Neuronal stem cell (in vitro differentiated cells): ENCODE data around the gene NTRK2.

Source experiments
- DNase-seq: peaks from one replicate; pipeline ENCODE4 v3.0.0-alpha.2; 2013; ENCODE audit warnings: low spot score
- H2AFZ ChIP-seq: one replicate; pipeline ENCODE4 v1.6.1; 2013; ENCODE audit warnings: mild to moderate bottlenecking, low read length, inconsistent platforms
- H2AK5ac ChIP-seq: 2 replicates; pipeline ENCODE4 v1.6.1; 2013; ENCODE audit warnings: low read depth, mild to moderate bottlenecking, inconsistent platforms, low read length, moderate library complexity, mixed read lengths
- H2BK120ac ChIP-seq: 2 replicates; pipeline ENCODE4 v1.6.1; 2013; ENCODE audit warnings: low read depth, mild to moderate bottlenecking, inconsistent platforms, low read length, moderate library complexity, mixed read lengths
- H2BK12ac ChIP-seq: one replicate; pipeline ENCODE4 v1.6.1; 2013; ENCODE audit warnings: low read length, inconsistent platforms
- H2BK15ac ChIP-seq: 2 replicates; pipeline ENCODE4 v1.6.1; 2013; ENCODE audit warnings: mild to moderate bottlenecking, low read length, inconsistent platforms, mixed read lengths
- H2BK5ac ChIP-seq: one replicate; pipeline ENCODE4 v1.6.1; 2013; ENCODE audit warnings: inconsistent platforms, mild to moderate bottlenecking, low read length, moderate library complexity
- H3K14ac ChIP-seq: one replicate; pipeline ENCODE4 v1.6.1; 2013; ENCODE audit warnings: low read length, inconsistent platforms
- H3K18ac ChIP-seq: 2 replicates; pipeline ENCODE4 v1.6.1; 2013; ENCODE audit warnings: low read length, inconsistent platforms
- H3K23ac ChIP-seq: 2 replicates; pipeline ENCODE4 v1.6.1; 2013; ENCODE audit warnings: low read depth, mild to moderate bottlenecking, mixed read lengths, low read length, inconsistent platforms; ENCODE audit not compliant: poor library complexity
- H3K27ac ChIP-seq: replicated peaks from 3 replicates; pipeline ENCODE4 v1.5.1; 2013; ENCODE audit warnings: low read length, inconsistent platforms
- H3K27me3 ChIP-seq, 3 experiments: 2 replicates each; pipeline ENCODE4 v1.6.1; 2013; ENCODE audit warnings: low read length in 3 of 3, mild to moderate bottlenecking in 2 of 3, inconsistent platforms in 1 of 3, low read depth in 1 of 3, mixed read lengths in 1 of 3, moderate library complexity in 1 of 3; ENCODE audit not compliant: control insufficient read depth in 3 of 3, insufficient read depth in 3 of 3
- H3K36me3 ChIP-seq, 2 donors: replicated peaks in 1 of 2; 2 replicates each; pipeline ENCODE4 v1.6.1; 2013; ENCODE audit warnings: low read length in 2 of 2; ENCODE audit not compliant: control insufficient read depth in 2 of 2, insufficient read depth in 2 of 2
- H3K4ac ChIP-seq: 2 replicates; pipeline ENCODE4 v1.6.1; 2013; ENCODE audit warnings: inconsistent platforms, mild to moderate bottlenecking, low read length, moderate library complexity
- H3K4me1 ChIP-seq, 2 donors: 1 replicate in 1 of 2; 2 replicates in 1 of 2; pipeline ENCODE4 v1.6.1; 2013; ENCODE audit warnings: low read length in 2 of 2, low read depth in 1 of 2; ENCODE audit not compliant: control insufficient read depth in 2 of 2, insufficient read depth in 1 of 2
- H3K4me2 ChIP-seq: one replicate; pipeline ENCODE4 v1.6.1; 2013; ENCODE audit warnings: mild to moderate bottlenecking, low read length, inconsistent platforms; ENCODE audit not compliant: insufficient read depth, poor library complexity, severe bottlenecking
- H3K4me3 ChIP-seq, 2 donors: 2 replicates each; pipeline ENCODE4 v1.5.1; 2013; ENCODE audit warnings: low read length in 2 of 2, mild to moderate bottlenecking in 2 of 2, inconsistent platforms in 1 of 2, moderate library complexity in 1 of 2
- H3K79me1 ChIP-seq: one replicate; pipeline ENCODE4 v1.6.1; 2013; ENCODE audit warnings: low read depth, mild to moderate bottlenecking, inconsistent platforms, low read length, moderate library complexity
- H3K9ac ChIP-seq: one replicate; pipeline ENCODE4 v1.6.1; 2013; ENCODE audit warnings: mild to moderate bottlenecking, low read depth, low read length, inconsistent platforms; ENCODE audit not compliant: poor library complexity
- H3K9me3 ChIP-seq, 2 donors: replicated peaks in 1 of 2; 2 replicates each; pipeline versions ENCODE3 to v1.6.1; 2013; ENCODE audit warnings: low read length in 2 of 2, mild to moderate bottlenecking in 2 of 2, inconsistent platforms in 1 of 2, low read depth in 1 of 2, mixed read lengths in 1 of 2, moderate library complexity in 1 of 2; ENCODE audit not compliant: control insufficient read depth in 2 of 2, insufficient read depth in 1 of 2
- H4K8ac ChIP-seq: one replicate; pipeline ENCODE4 v1.6.1; 2013; ENCODE audit warnings: low read depth, mild to moderate bottlenecking, inconsistent platforms, low read length, moderate library complexity
- H4K91ac ChIP-seq: one replicate; pipeline ENCODE4 v1.6.1; 2013; ENCODE audit warnings: low read length, low read depth, mild to moderate bottlenecking, inconsistent platforms; ENCODE audit not compliant: poor library complexity
- WGBS, 2 donors: extraction: QIAGEN DNeasy Blood & Tissue Kit; methylation state at CpG; one replicate each; pipeline ENCODE4 v1.1.7; 2013; ENCODE audit warnings: missing lambda C conversion rate in 2 of 2, mixed read lengths in 1 of 2; ENCODE audit not compliant: insufficient read length in 2 of 2, insufficient replicate concordance in 1 of 2; ENCODE audit errors: extremely low coverage in 2 of 2; 5-methylcytosine and 5-hydroxymethylcytosine counted together

NTRK2 gene

DNA sequence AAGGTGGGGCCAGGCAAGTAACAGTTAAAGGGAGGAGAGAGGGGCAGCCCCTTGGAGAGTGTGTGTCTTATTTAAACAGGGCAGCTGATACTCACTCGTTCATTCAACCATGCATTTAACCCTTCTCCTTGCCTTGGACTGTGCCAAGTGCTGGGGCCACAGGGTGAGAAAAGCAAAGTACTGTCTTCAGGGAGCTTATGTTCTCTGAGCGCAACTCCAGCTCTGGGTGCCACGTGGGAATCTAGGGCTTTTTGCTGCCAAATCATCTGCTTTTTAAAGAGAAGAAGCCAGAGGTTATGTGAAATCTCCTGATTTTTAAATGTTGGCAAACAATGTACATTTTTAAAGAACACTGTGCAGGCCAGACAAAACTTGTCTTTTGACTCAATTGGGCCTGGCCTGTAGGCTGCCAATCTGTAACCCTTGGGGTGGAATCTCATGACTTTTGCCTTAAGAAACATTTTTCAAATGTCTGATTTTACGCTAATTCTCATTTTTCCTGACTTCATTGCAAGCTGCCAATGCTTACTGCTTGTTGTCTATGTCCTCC, 157.8 kb downstream of the NTRK2 start:
- H4K8ac ChIP-seq: no peak overlapping the region
- no peak overlapping the region for H3K23ac ChIP-seq
- H4K91ac ChIP-seq: no peak overlapping the region
- H3K27ac ChIP-seq: no peak overlapping the region
- H3K18ac ChIP-seq: no peak overlapping the region
- no peak overlapping the region for H2AFZ ChIP-seq
- no peak overlapping the region for H3K4me3 ChIP-seq
- H2BK15ac ChIP-seq: no peak overlapping the region
- no peak overlapping the region for H2BK5ac ChIP-seq
- no peak overlapping the region for H2BK12ac ChIP-seq
- no peak for DNase-seq
- H3K14ac ChIP-seq: no peak overlapping the region
- no peaks in the 10 kb centered on the region for H3K79me1 ChIP-seq
- peaks cover 0 to 6% of the 10 kb centered on the region in 2 donors for H3K4me1 ChIP-seq
- H2BK120ac ChIP-seq: no peak overlapping the region
- H3K4ac ChIP-seq: no peak overlapping the region
- H3K36me3 ChIP-seq: no peaks in the 10 kb centered on the region
- H3K4me2 ChIP-seq: no peak overlapping the region
- no peak overlapping the region for H2AK5ac ChIP-seq
- WGBS, 2 donors: no CpG with 5 or more reads among the region's 4 CpGs
- no peaks in the 10 kb centered on the region for H3K27me3 ChIP-seq
- no peaks in the 10 kb centered on the region for H3K9me3 ChIP-seq
- no peak overlapping the region for H3K9ac ChIP-seq

DNA sequence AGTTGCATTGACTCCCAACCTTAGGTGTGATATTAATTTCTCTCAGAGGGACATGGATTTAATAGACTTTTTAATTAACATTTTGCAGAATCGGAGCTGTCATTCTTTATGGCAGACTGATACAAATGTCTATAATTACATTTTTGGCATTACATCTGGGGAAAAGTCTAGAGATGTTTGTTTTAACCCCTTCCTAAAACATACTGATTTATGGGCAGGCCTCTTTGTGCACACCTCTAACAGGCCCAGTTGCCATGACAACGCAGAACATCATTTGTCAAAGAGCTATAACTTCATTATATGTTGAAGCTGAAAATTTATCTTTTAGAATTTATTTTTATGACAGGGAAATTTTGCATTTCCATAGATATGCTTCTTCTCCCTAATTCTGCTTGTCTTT, 158.5 kb downstream of the NTRK2 start:
- no CpG with 5 or more reads among the region's 2 CpGs for WGBS, 2 donors
- Histone ChIP-seq H2AFZ (no peak overlapping the region), H4K91ac (no peak overlapping the region), H3K9me3 (no peaks in the 10 kb centered on the region), H3K23ac (no peak overlapping the region), H3K27me3 (no peaks in the 10 kb centered on the region), H2BK5ac (no peak overlapping the region), H3K4ac (no peak overlapping the region), H4K8ac (no peak overlapping the region), H3K14ac (no peak overlapping the region), H3K18ac (no peak overlapping the region), H2BK15ac (no peak overlapping the region), H3K4me3 (no peak overlapping the region), H2BK12ac (no peak overlapping the region), H2BK120ac (no peak overlapping the region), H3K4me1 (peaks cover 0 to 7% of the 10 kb centered on the region in 2 donors), H3K36me3 (no peaks in the 10 kb centered on the region), H3K4me2 (no peak overlapping the region), H3K27ac (no peak overlapping the region), H3K79me1 (no peaks in the 10 kb centered on the region), H2AK5ac (no peak overlapping the region), H3K9ac (no peak overlapping the region)
- DNase-seq: no peak

- H3K4me2 ChIP-seq: no peak overlapping the region
- no peak overlapping the region for H3K4ac ChIP-seq
- H3K4me1 ChIP-seq: peaks cover 0 to 7% of the 10 kb centered on the region in 2 donors
- H2BK12ac ChIP-seq: no peak overlapping the region
- H2BK120ac ChIP-seq: no peak overlapping the region
- H4K91ac ChIP-seq: no peak overlapping the region
- H3K18ac ChIP-seq: no peak overlapping the region
- no peaks in the 10 kb centered on the region for H3K27me3 ChIP-seq
- H3K4me3 ChIP-seq: no peak overlapping the region
- DNase-seq: no peak
- H2BK5ac ChIP-seq: no peak overlapping the region
- H2AK5ac ChIP-seq: no peak overlapping the region
- no CpG with 5 or more reads among the region's 8 CpGs for WGBS, 2 donors
- H2AFZ ChIP-seq: no peak overlapping the region
- no peaks in the 10 kb centered on the region for H3K9me3 ChIP-seq
- no peak overlapping the region for H4K8ac ChIP-seq
- H3K9ac ChIP-seq: no peak overlapping the region
- no peak overlapping the region for H3K27ac ChIP-seq
- no peak overlapping the region for H3K23ac ChIP-seq
- no peak overlapping the region for H3K14ac ChIP-seq
- no peak overlapping the region for H2BK15ac ChIP-seq
- H3K36me3 ChIP-seq: no peaks in the 10 kb centered on the region
- H3K79me1 ChIP-seq: no peaks in the 10 kb centered on the region
Measured at GRCh38 chr9:84829471-84829870, 159.9 kb downstream of the NTRK2 start.

GRCh38 chr9:84829997-84830696, 160.6 kb downstream of the NTRK2 start:
- Histone ChIP-seq H2BK15ac (no peak overlapping the region), H3K79me1 (no peaks in the 10 kb centered on the region), H3K27ac (no peak overlapping the region)

More at GRCh38 chr9:84829997-84830696, 160.6 kb downstream of the NTRK2 start:
- DNase-seq: no peak
- Histone ChIP-seq H2BK120ac (no peak overlapping the region), H3K9me3 (no peaks in the 10 kb centered on the region), H3K36me3 (no peaks in the 10 kb centered on the region), H3K4me3 (no peak overlapping the region), H2AK5ac (no peak overlapping the region), H3K27me3 (no peaks in the 10 kb centered on the region), H2BK12ac (no peak overlapping the region), H2BK5ac (no peak overlapping the region), H4K91ac (no peak overlapping the region), H2AFZ (no peak overlapping the region), H3K18ac (no peak overlapping the region), H3K4ac (no peak overlapping the region), H3K4me2 (no peak overlapping the region), H3K14ac (no peak overlapping the region), H4K8ac (no peak overlapping the region), H3K9ac (no peak overlapping the region), H3K23ac (no peak overlapping the region), H3K4me1 (peaks cover 0 to 7% of the 10 kb centered on the region in 2 donors)
- no CpG with 5 or more reads among the region's 6 CpGs for whole genome bisulfite sequencing, 2 donors
